GM19193 (cell line): ENCODE measurements around the gene RARA.

Experiments used
- POLR2A ChIP-seq: IDR thresholded peaks from 4 replicates; pipeline ENCODE4 v1.6.1; 2011; ENCODE audit not compliant: insufficient read depth, insufficient read length; ENCODE audit errors: extremely low read depth

RARA gene

GRCh38 chr17:40363111-40363827 lies 54.3 kb downstream of the RARA start:
- TF ChIP-seq POLR2A: no peak

- TF ChIP-seq POLR2A: no peak
These were observed 55.3 kb downstream of the RARA start, which contains the start of gene GJD3 for GRCh38 chr17:40364121-40364861. GJD3 (minus strand) TSS chr17:40364737; CDS start chr17:40363815, 922 bp downstream.

GRCh38 chr17:40364906-40365305 lies 55.9 kb downstream of the RARA start:
- TF ChIP-seq POLR2A: no peak

- TF ChIP-seq POLR2A: no peak
These were observed 57.3 kb downstream of the RARA start for GRCh38 chr17:40366076-40366860.

GRCh38 chr17:40366861-40367518 lies 58.0 kb downstream of the RARA start:
- TF ChIP-seq POLR2A: no peak

GRCh38 chr17:40369923-40370322 lies 60.9 kb downstream of the RARA start:
- no peak for TF ChIP-seq POLR2A

- no peak for TF ChIP-seq POLR2A
These were observed 62.4 kb downstream of the RARA start for GRCh38 chr17:40371261-40371929.

- TF ChIP-seq POLR2A: no peak
These were observed 63.1 kb downstream of the RARA start for GRCh38 chr17:40372031-40372430.

- TF ChIP-seq POLR2A: no peak
These were observed 64.3 kb downstream of the RARA start for GRCh38 chr17:40373324-40373723.

GRCh38 chr17:40373999-40374398 lies 65.0 kb downstream of the RARA start:
- no peak for TF ChIP-seq POLR2A

- TF ChIP-seq POLR2A: no peak
These were observed 66.0 kb downstream of the RARA start for GRCh38 chr17:40374821-40375498.

GRCh38 chr17:40377832-40378231 lies 68.9 kb downstream of the RARA start:
- TF ChIP-seq POLR2A: no peak

- no peak for TF ChIP-seq POLR2A
These were observed 70.0 kb downstream of the RARA start for GRCh38 chr17:40378966-40379365.

GRCh38 chr17:40382251-40382650 lies 73.3 kb downstream of the RARA start:
- TF ChIP-seq POLR2A: no peak
